Caki2 (cell line): ENCODE data around the gene PFN1. TPM values are rescaled to one million over a fixed set of nuclear protein-coding genes. Genes with fewer than 3 reads are reported as not detected.

ENCODE experiments used
- DNase-seq: peaks from one replicate; pipeline ENCODE4 v3.0.0-alpha.2; 2015; ENCODE audit warnings: low read depth
- in situ Hi-C: cut with HindIII; loops from 2 replicates; pipeline ENCODE4 v1.10.0; 2016; ENCODE audit warnings: low sequenced_read_pairs, low pct_unique_long_range_greater_than_20kb, mixed read lengths
- total RNA-seq: library from RNA; depleted of rRNA; stranded (reverse); fragments of >200 nt; shearing (Covaris generic); gene quantifications from 2 replicates; pipeline ENCODE4 v1.2.3, GENCODE V29; 2014; ENCODE audit warnings: low replicate concordance

Gene PFN1
- total RNA-seq, 1 experiment from 2014 or later = 258 TPM

GRCh38 chr17:4969047-4969550, 20.8 kb upstream of the PFN1 start:
- peak; percentile 72 for DNase-seq
- in situ Hi-C loops = no loop called here

- DNase-seq = peak; percentile 77
- in situ Hi-C loops = no loop called here
These were observed 20.2 kb upstream of the PFN1 start for GRCh38 chr17:4968486-4969046.

- DNase-seq = peak; percentile 98
These were observed 19.5 kb upstream of the PFN1 start, which contains the start of gene SPAG7 for GRCh38 chr17:4967539-4968485. TSS of gene SPAG7 (minus strand) at chr17:4967817. CDS start at chr17:4967804, 13 bp downstream.

GRCh38 chr17:4966844-4967538, 18.7 kb upstream of the PFN1 start:
- in situ Hi-C loops = no loop called here

More at GRCh38 chr17:4967539-4968485, 19.5 kb upstream of the PFN1 start, which contains the start of gene SPAG7:
- in situ Hi-C loops = no loop called here

GRCh38 chr17:4965311-4965986, 17.1 kb upstream of the PFN1 start:
- DNase-seq = no peak
- in situ Hi-C loops = no loop called here

More at GRCh38 chr17:4966844-4967538, 18.7 kb upstream of the PFN1 start:
- peak; percentile 99 for DNase-seq

- peak; percentile 48 for DNase-seq
- in situ Hi-C loops = no loop called here
These were observed 12.1 kb upstream of the PFN1 start for GRCh38 chr17:4960279-4960922.

- in situ Hi-C loops = no loop called here
- no peak for DNase-seq
These were observed 11.1 kb upstream of the PFN1 start for GRCh38 chr17:4959261-4959965.

- in situ Hi-C loops = no loop called here
- no peak for DNase-seq
These were observed 9.8 kb upstream of the PFN1 start for GRCh38 chr17:4958102-4958501.

- in situ Hi-C loops = no loop called here
- no peak for DNase-seq
These were observed 8.2 kb upstream of the PFN1 start for GRCh38 chr17:4956493-4957061.

- in situ Hi-C loops = no loop called here
- no peak for DNase-seq
These were observed 6.8 kb upstream of the PFN1 start for GRCh38 chr17:4955091-4955490.

- peak; percentile 58 for DNase-seq
- in situ Hi-C loops = no loop called here
These were observed 5.2 kb upstream of the PFN1 start for GRCh38 chr17:4953451-4953961.

- in situ Hi-C loops = no loop called here
- DNase-seq = no peak
These were observed 3.2 kb upstream of the PFN1 start for GRCh38 chr17:4951486-4951885.

GRCh38 chr17:4950746-4951204, 2.4 kb upstream of the PFN1 start, which contains the start of gene ENO3:
TSS of gene ENO3 (plus strand) at chr17:4951119. CDS start at chr17:4951830, 711 bp downstream.
- in situ Hi-C loops = no loop called here

GRCh38 chr17:4950075-4950745, 1.9 kb upstream of the PFN1 start:
- in situ Hi-C loops = no loop called here
- peak; percentile 51 for DNase-seq

More at GRCh38 chr17:4950746-4951204, 2.4 kb upstream of the PFN1 start, which contains the start of gene ENO3:
- no peak for DNase-seq

- DNase-seq = peak; percentile 83
- in situ Hi-C loops = no loop called here
These were observed 1.2 kb upstream of the PFN1 start for GRCh38 chr17:4949321-4950074.
